A673 (cell line): Measurements from ENCODE around the gene SERPINA7. TPM values are rescaled to one million over a fixed set of nuclear protein-coding genes. Genes with fewer than 3 reads are reported as not detected.

Experiments
- BruUV-seq: library from RNA; stranded (reverse); fragments of 400-500 nt; replicated peaks from 2 replicates; lab custom pipeline; 2021; lab: Mats Ljungman, UMichigan
- CTCF ChIA-PET: fragments of 300-600 bp; sonication (Branson Sonifier 250); formaldehyde crosslinking; loops from one replicate; lab custom pipeline; 2022; ENCODE audit warnings: antibody characterized with exemption; lab: Charles Lee
- POLR2A ChIA-PET: fragments of 300-600 bp; sonication (Branson Sonifier 250); formaldehyde crosslinking; loops from one replicate; lab custom pipeline; 2022; ENCODE audit warnings: antibody characterized with exemption; ENCODE audit not compliant: low non-redundant PET; lab: Charles Lee
- DNase-seq: peaks from one replicate; pipeline ENCODE4 v3.0.0-alpha.2; 2015; ENCODE audit warnings: low spot score
- H3K27ac ChIP-seq: fragments of 200-600 bp; sonication (generic); 2 replicates; pipeline ENCODE4 v1.5.1; 2016; ENCODE audit warnings: mixed run types, low read depth, mild to moderate bottlenecking, mixed read lengths, antibody characterized with exemption, low read length; ENCODE audit not compliant: poor library complexity, severe bottlenecking
- H3K27me3 ChIP-seq: fragments of 200-600 bp; sonication (generic); replicated peaks from 2 replicates; pipeline ENCODE4 v1.6.1; 2017; ENCODE audit warnings: mixed run types, low read depth, mild to moderate bottlenecking, mixed read lengths, antibody characterized with exemption, low read length; ENCODE audit not compliant: insufficient read depth, poor library complexity
- H3K36me3 ChIP-seq: fragments of 200-600 bp; sonication (generic); 2 replicates; pipeline ENCODE4 v1.6.1; 2016; ENCODE audit warnings: mixed run types, mild to moderate bottlenecking, mixed read lengths, antibody characterized with exemption, low read length; ENCODE audit not compliant: insufficient read depth, poor library complexity, severe bottlenecking
- H3K4me1 ChIP-seq: fragments of 200-600 bp; sonication (generic); 2 replicates; pipeline ENCODE4 v1.6.1; 2017; ENCODE audit warnings: mixed run types, mild to moderate bottlenecking, mixed read lengths, antibody characterized with exemption, low read length; ENCODE audit not compliant: insufficient read depth, poor library complexity, severe bottlenecking
- H3K4me3 ChIP-seq: fragments of 200-600 bp; sonication (generic); 2 replicates; pipeline ENCODE4 v1.5.1; 2016; ENCODE audit warnings: low read depth, mixed run types, mild to moderate bottlenecking, mixed read lengths, low read length; ENCODE audit not compliant: poor library complexity, severe bottlenecking
- H3K9me3 ChIP-seq: fragments of 200-600 bp; sonication (generic); 2 replicates; pipeline ENCODE4 v1.6.1; 2016; ENCODE audit warnings: mixed run types, low read depth, mild to moderate bottlenecking, mixed read lengths, antibody characterized with exemption, low read length; ENCODE audit not compliant: poor library complexity, severe bottlenecking
- EZH2 ChIP-seq: fragments of 200-600 bp; sonication (generic); IDR thresholded peaks from 2 replicates; pipeline ENCODE4 v1.6.1; 2017; ENCODE audit warnings: borderline replicate concordance, low read depth, mild to moderate bottlenecking, mixed read lengths, antibody characterized with exemption, low read length; ENCODE audit not compliant: poor library complexity, severe bottlenecking
- intact Hi-C: fragments of 100-400 bp; cut with micrococcal nuclease; formaldehyde crosslinking; loops from one replicate; pipeline ENCODE4 v1.10.0; 2022; ENCODE audit not compliant: unreplicated experiment
- total RNA-seq: library from RNA; stranded (reverse); gene quantifications from 2 replicates; pipeline ENCODE4 v1.2.3, GENCODE V29; 2021
- TF ChIP-seq, protein P1 (sequence below): fragments of 300-800, 200-600 bp; sonication (generic); conservative IDR thresholded peaks from 2 replicates; pipeline ENCODE4 v1.5.1; 2017; ENCODE audit warnings: low read depth, mild to moderate bottlenecking, antibody characterized with exemption, low read length, moderate library complexity, mixed read lengths

The SERPINA7 gene
- total RNA-seq, 1 experiment from 2014 or later = not detected

DNA sequence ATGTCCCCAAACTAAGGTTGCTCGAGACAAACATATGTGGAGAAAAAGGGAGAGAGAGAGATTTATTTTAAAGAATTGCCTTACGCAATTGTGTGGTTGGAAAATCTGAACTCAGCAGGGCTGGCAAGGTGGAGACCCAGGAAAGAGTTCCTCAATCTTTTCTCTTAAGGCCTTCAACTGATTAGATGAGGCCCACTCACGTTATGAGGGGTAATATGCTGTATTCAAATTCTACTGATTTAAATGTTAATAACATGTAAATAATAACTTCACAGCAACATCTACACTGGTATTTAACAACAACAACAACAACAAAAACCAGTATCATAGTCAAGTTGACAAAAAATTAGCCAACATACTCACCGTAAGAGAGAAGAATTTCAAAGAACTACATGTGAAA is 14.6 kb downstream of the SERPINA7 start:
- no peak overlapping the region for H3K4me3 ChIP-seq
- no peaks in the 10 kb centered on the region for H3K9me3 ChIP-seq
- POLR2A ChIA-PET = no interaction called here
- no peak for TF ChIP-seq EZH2
- CTCF ChIA-PET = no interaction called here
- H3K36me3 ChIP-seq = no peaks in the 10 kb centered on the region
- intact Hi-C loops = no loop called here
- BruUV-seq = no TSS peak
- DNase-seq = no peak
- no peaks in the 10 kb centered on the region for H3K4me1 ChIP-seq
- no peak overlapping the region for H3K27ac ChIP-seq
- H3K27me3 ChIP-seq = no peaks in the 10 kb centered on the region

DNA sequence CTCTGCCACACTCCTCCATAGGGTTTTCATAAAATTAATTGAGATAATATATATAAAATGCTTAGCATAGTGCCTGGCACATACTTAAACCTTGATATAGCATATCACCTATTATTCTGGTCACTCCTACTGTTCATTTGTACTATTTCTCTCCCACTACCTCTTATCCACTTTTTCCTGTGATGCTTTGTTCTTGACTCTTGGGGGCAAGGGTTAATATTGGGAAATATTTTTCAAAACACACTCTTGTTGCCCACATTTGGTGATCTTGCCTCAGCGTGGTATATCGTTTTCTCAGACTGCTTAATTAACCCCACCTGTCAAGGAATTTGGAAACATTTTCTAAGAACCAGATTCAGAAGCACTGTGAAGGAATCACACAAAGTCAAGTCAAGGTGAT is 16.3 kb downstream of the SERPINA7 start:
- no peak for TF ChIP-seq EZH2
- TF ChIP-seq, protein P1, sequence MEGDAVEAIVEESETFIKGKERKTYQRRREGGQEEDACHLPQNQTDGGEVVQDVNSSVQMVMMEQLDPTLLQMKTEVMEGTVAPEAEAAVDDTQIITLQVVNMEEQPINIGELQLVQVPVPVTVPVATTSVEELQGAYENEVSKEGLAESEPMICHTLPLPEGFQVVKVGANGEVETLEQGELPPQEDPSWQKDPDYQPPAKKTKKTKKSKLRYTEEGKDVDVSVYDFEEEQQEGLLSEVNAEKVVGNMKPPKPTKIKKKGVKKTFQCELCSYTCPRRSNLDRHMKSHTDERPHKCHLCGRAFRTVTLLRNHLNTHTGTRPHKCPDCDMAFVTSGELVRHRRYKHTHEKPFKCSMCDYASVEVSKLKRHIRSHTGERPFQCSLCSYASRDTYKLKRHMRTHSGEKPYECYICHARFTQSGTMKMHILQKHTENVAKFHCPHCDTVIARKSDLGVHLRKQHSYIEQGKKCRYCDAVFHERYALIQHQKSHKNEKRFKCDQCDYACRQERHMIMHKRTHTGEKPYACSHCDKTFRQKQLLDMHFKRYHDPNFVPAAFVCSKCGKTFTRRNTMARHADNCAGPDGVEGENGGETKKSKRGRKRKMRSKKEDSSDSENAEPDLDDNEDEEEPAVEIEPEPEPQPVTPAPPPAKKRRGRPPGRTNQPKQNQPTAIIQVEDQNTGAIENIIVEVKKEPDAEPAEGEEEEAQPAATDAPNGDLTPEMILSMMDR = no peak
- H3K27ac ChIP-seq = no peak overlapping the region
- no peaks in the 10 kb centered on the region for H3K27me3 ChIP-seq
- no TSS peak for BruUV-seq
- DNase-seq = no peak
- H3K4me3 ChIP-seq = no peak overlapping the region
- intact Hi-C loops = no loop called here
- POLR2A ChIA-PET = no interaction called here
- no peaks in the 10 kb centered on the region for H3K36me3 ChIP-seq
- CTCF ChIA-PET = no interaction called here
- H3K4me1 ChIP-seq = no peaks in the 10 kb centered on the region
- H3K9me3 ChIP-seq = no peaks in the 10 kb centered on the region

- no TSS peak for BruUV-seq
- Histone ChIP-seq H3K4me3 (no peak overlapping the region), H3K9me3 (no peaks in the 10 kb centered on the region), H3K27ac (no peak overlapping the region), H3K27me3 (no peaks in the 10 kb centered on the region), H3K4me1 (no peaks in the 10 kb centered on the region), H3K36me3 (no peaks in the 10 kb centered on the region)
- intact Hi-C loops = no loop called here
- no peak for DNase-seq
- TF ChIP-seq EZH2 = no peak
- TF ChIP-seq, protein P1 = no peak
- ChIA-PET POLR2A (no interaction called here), CTCF (no interaction called here)
Observed at GRCh38 chrX:106014119-106014775, 24.3 kb downstream of the SERPINA7 start.

DNA sequence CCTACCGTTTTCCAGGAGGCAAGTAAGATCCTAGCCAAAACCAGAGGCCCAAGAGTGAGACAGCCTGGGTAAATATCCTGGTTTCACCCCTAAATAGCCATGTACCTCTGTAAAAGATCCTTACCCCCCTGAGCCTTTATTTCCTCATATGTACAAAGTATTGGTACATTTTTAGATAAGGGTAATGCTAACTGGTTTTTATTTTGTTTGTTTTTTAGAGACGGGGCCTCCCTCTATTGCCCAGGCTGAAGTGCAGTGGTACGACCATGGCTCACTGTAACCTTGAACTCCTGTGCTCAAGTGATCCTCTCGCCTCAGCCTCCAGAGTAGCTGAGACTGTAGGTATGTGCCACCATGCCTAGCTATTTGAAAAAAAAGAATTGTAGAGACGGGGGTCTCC is 29.4 kb downstream of the SERPINA7 start:
- intact Hi-C loops = no loop called here
- TF ChIP-seq, protein P1 = no peak
- no peak for TF ChIP-seq EZH2
- Histone ChIP-seq H3K27ac (no peak overlapping the region), H3K27me3 (no peaks in the 10 kb centered on the region), H3K4me1 (no peaks in the 10 kb centered on the region), H3K4me3 (no peak overlapping the region), H3K9me3 (no peaks in the 10 kb centered on the region), H3K36me3 (no peaks in the 10 kb centered on the region)
- no TSS peak for BruUV-seq
- DNase-seq = no peak
- POLR2A ChIA-PET = no interaction called here
- CTCF ChIA-PET = no interaction called here
